ENCODE measurements around the gene RTKN2.
"Not testable (repeated sequence)": the region's sequence is repeated elsewhere in the genome, so short reads cannot be mapped to it uniquely, and the experiment has no call there.

Gene RTKN2

GRCh38 chr10:62259456-62259855 lies 9.2 kb downstream of the RTKN2 start:
- no peak for DNase-seq (ENCODE audit: low spot score)

- DNase-seq (ENCODE audit: low spot score), result no peak
These were observed 9.7 kb downstream of the RTKN2 start for GRCh38 chr10:62258926-62259325.

- no peak for DNase-seq (ENCODE audit: low spot score)
These were observed 14.9 kb downstream of the RTKN2 start for GRCh38 chr10:62253704-62254103.

GRCh38 chr10:62252051-62252450 lies 16.6 kb downstream of the RTKN2 start:
- no peak for DNase-seq (ENCODE audit: low spot score)

GRCh38 chr10:62250594-62251198 lies 17.9 kb downstream of the RTKN2 start:
- DNase-seq (ENCODE audit: low spot score), result no peak

- no peak for DNase-seq (ENCODE audit: low spot score)
These were observed 18.7 kb downstream of the RTKN2 start for GRCh38 chr10:62249957-62250356.

GRCh38 chr10:62248465-62248864 lies 20.2 kb downstream of the RTKN2 start:
- no peak for DNase-seq (ENCODE audit: low spot score)

GRCh38 chr10:62244785-62245467 lies 23.7 kb downstream of the RTKN2 start:
- DNase-seq (ENCODE audit: low spot score), result no peak

GRCh38 chr10:62244088-62244487 lies 24.6 kb downstream of the RTKN2 start:
- DNase-seq (ENCODE audit: low spot score), result no peak

- DNase-seq (ENCODE audit: low spot score), result no peak
These were observed 25.0 kb downstream of the RTKN2 start for GRCh38 chr10:62243647-62243997.

GRCh38 chr10:62242965-62243646 lies 25.5 kb downstream of the RTKN2 start:
- DNase-seq (ENCODE audit: low spot score), result peak; percentile 39

GRCh38 chr10:62241521-62241920 lies 27.1 kb downstream of the RTKN2 start:
- DNase-seq (ENCODE audit: low spot score), result not testable (repeated sequence)

GRCh38 chr10:62239994-62240393 lies 28.6 kb downstream of the RTKN2 start:
- DNase-seq (ENCODE audit: low spot score), result no peak

- no peak for DNase-seq (ENCODE audit: low spot score)
These were observed 29.8 kb downstream of the RTKN2 start for GRCh38 chr10:62238880-62239279.

GRCh38 chr10:62237966-62238365 lies 30.7 kb downstream of the RTKN2 start:
- no peak for DNase-seq (ENCODE audit: low spot score)

- DNase-seq (ENCODE audit: low spot score), result no peak
These were observed 31.1 kb downstream of the RTKN2 start for GRCh38 chr10:62237506-62237905.

GRCh38 chr10:62234077-62234605 lies 34.5 kb downstream of the RTKN2 start:
- DNase-seq (ENCODE audit: low spot score), result no peak

GRCh38 chr10:62233356-62234076 lies 35.1 kb downstream of the RTKN2 start:
- no peak for DNase-seq (ENCODE audit: low spot score)

- no peak for DNase-seq (ENCODE audit: low spot score)
These were observed 36.8 kb downstream of the RTKN2 start for GRCh38 chr10:62231805-62232204.

GRCh38 chr10:62231371-62231770 lies 37.3 kb downstream of the RTKN2 start:
- DNase-seq (ENCODE audit: low spot score), result peak; percentile 33

- no peak for DNase-seq (ENCODE audit: low spot score)
These were observed 38.1 kb downstream of the RTKN2 start for GRCh38 chr10:62230344-62231121.

GRCh38 chr10:62225362-62225761 lies 43.3 kb downstream of the RTKN2 start:
- DNase-seq (ENCODE audit: low spot score), result no peak
